NCI-H460 (cell line): Measurements from ENCODE around the gene HDAC8. TPM values are rescaled to one million over a fixed set of nuclear protein-coding genes. Genes with fewer than 3 reads are reported as not detected.
"Not testable (repeated sequence)": the region's sequence is repeated elsewhere in the genome, so short reads cannot be mapped to it uniquely, and the experiment has no call there.

ENCODE experiments used
- DNase-seq: peaks from one replicate; pipeline ENCODE4 v3.0.0-alpha.2; 2016; ENCODE audit warnings: low read depth; ENCODE audit errors: extremely low read depth
- total RNA-seq: library from RNA; depleted of rRNA; stranded (reverse); fragments of >200 nt; shearing (Covaris generic); gene quantifications from 2 replicates; pipeline ENCODE4 v1.2.3, GENCODE V29; 2014

HDAC8 gene
- total RNA-seq, 1 experiment from 2014 or later: 29.8 TPM

DNA sequence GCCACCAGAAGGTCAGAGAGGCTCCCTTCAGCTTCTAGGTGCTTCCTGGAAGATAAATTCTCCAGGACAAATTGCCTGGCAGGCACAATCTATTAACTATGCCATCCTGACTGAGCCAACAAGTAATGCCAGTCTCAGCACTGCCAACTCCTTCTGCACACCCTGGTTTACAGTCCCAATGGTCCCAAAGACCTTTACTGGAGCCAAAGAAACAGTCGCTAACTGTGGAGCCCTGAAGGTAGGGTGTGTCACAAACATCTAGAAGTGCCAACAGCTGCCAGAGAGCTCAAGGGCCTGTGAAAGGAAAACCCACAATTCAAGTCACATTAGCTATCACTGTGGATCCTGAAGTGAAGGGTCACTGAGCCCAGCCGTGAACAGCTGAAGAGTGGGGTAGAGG lies 232.0 kb downstream of the HDAC8 start:
- DNase-seq: no peak

DNA sequence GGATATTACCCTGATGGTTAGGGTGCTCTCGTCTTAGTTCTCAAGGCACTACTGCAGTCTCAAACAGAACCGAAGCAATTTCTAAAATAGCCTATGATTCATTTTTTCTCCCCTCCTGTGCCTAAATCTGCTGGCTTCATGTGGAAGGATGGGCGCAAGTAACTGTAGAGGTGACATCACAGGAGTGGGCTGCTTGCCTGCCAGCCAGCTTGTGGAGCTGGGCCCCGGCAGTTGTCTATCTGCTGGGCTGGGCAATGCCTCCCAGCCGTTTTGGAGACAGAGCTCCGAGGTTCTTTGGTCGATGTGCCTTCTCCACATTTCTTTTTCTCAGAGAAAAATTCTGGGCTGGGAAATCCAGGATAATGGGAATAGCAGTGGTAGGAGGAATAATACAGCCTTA lies 232.6 kb downstream of the HDAC8 start:
- no peak for DNase-seq

DNA sequence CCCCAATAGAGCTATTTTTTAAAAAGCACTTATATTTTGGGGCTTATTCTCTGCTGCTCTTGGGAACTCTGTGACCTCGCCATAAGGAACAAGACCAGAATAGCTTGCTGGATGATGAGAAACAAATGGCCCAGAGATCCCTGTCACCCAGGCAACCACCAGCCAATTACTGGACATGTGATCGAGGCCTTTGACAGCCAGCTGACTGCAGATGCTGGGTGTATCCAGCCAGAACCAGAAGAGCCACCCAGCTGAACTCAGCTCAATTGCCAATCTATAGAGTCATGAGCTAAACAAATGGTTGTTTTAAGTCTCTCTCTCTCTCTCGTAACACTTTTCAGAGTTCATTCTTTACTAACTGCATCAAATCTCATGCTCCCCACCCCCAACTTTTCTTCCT lies 242.5 kb downstream of the HDAC8 start:
- DNase-seq: no peak

DNA sequence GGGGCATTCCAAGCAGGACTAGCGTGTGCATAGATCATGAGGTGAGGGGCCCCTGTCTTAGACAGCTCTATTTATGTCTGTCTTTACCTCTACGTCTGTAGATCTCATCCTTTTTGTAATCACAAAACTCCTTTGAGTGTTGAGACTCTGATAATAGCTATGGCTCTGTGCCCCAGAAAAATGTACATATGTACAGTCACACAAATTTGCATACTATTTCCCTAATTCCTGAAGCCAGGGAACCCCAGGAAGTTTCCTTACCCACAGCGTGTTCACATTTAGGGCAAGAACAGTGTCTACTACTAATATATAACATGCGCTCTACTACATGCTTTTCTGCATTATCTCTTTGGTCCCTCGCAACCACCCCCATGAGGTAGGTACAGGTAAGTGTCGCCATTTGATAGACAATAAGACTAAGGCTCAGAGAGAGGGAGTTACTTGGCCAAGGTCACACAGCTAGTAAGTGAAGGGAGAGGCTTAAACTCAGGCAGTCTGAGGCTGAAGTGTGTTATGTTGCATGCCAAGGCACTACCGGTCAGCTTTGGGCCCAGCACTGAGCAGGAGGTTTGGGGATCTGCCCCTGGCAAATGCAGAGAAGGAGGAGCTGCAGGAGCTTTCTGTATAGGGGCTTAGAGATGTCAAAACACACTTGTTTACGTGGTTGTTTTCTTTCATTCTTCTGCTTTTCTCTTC lies 245.9 kb downstream of the HDAC8 start:
- no peak for DNase-seq

DNA sequence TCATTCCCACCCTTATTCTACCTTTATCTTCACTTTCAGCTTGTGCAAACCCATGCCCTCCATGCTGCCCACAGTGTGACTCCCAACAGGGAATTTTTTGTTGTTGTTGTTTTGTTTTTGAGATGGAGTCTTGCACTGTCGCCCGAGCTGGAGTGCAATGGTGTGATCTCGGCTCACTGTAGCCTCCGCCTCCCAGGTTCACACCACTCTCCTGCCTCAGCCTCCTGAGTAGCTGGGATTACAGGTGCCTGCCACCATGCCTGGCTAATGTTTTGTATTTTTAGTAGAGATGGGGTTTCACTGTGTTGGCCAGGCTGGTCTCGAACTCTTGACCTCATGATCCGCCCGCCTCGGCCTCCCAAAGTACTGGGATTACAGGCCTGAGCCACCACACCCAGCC lies 253.0 kb downstream of the HDAC8 start:
- DNase-seq: not testable (repeated sequence)

DNA sequence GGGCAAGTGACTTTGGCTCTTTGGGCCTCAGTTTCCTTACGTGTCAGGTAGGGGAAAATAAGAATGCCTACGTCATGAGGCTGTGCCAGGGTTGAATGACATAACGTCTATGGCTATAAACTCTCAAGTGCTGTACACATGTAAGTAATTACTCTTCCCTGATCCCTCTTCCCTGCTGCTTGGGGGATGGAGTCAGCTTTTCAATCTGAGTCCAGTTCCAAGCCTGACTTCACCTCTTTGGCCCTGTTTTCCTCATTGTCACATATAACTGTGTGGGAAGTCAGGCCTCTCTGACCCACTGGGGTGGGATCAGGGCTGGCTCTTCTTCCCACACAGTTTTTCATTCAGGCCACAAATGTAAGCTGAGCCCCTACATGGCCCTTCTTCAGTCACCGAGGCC lies 255.5 kb downstream of the HDAC8 start:
- DNase-seq: no peak

DNA sequence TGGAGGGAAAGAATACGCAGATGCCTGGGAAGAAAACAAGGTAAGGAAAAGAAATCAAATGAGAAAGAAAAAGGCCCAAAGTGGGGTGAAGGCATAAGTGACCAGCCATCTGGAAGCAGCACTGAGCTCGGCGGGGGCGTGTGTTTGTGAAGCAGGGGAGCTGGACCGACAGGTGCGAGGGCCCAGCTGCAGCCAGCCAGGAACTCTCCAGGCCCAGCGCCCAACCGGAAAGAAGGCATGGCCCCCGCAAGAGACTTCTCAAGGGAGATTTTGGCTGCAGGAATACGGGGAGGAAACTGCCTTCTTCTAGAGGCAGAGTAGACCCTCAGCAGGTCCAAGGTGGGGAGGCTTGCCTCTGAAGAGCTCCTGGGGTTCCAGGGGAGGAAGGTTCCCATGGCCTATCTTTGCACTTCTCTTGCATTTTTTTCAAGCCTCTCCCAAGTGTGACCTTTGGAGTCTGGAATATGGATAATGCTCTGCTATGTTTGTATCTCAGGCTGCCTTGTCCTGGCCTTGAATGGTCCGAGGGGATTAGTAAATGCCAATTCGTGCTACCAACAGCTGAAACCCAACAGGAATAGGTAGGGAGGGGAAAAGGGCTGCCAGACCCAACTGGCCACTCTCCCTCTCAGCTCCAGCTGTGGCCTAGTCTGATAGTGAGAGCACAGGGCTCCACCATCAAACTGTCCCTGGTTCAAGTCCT lies 256.1 kb downstream of the HDAC8 start:
- DNase-seq: no peak

DNA sequence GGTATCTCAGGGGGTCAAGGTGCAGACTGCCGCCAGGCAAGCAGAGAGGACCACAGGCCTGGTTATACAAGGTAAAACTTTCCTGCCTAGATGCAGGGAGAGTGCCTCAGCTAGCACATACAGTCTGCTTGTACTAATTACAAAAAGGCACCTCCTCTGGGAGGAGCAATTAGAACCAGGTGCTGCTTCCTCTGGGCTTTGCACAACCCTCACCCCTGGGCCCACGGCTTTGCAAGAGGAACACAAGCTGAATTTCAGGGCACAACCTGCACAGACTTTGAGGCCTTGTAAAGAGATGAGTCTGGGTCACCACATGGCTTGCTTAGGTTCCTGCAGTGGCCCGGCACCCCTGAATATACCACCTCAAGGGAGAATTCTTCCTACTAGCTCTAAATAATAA lies 257.8 kb downstream of the HDAC8 start:
- no peak for DNase-seq

DNA sequence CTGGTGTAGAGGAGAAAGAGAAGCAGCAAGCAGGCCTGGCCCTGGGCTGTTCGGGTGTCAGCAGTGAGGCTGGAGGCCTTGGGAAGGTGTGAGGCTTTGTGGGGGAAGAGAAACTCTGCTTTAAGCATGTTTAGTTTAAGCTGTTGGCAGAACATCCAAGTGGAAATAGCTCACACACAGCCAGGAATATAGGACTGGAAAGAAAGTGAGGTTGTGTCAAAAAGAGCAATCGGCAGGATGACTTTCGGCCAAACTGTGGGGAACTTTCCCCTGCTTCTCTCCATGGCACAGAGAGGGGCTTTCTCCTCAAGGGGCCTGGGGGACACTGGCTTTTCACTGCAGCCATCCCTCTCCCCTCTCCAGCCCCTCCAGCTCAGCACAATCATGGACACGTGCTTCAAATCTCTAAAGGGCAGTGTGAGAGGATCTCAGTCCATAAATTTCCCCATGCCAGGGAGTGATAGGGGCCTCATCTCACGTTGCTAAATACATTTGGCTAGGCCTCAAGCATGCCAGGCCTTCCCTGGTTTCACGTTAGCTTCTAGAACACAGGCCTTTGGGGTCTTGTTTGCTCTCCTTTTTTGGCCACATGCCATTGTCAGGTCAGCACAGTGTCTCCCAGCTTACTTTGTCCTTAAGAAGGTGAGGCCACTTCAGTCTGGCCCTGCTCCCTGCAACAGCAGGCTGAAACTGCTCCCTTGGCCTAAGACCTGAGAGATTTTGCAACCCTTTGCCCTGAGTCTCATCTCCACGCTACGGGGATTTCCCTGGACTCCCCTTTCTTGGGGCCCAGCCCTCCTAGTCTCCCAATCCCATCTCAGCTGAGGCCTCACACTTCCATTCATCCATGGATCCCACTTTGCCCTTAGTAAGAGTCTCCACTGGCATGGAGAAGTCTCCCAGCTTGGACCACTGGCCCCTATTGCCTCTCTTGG lies 258.7 kb downstream of the HDAC8 start:
- DNase-seq: no peak

DNA sequence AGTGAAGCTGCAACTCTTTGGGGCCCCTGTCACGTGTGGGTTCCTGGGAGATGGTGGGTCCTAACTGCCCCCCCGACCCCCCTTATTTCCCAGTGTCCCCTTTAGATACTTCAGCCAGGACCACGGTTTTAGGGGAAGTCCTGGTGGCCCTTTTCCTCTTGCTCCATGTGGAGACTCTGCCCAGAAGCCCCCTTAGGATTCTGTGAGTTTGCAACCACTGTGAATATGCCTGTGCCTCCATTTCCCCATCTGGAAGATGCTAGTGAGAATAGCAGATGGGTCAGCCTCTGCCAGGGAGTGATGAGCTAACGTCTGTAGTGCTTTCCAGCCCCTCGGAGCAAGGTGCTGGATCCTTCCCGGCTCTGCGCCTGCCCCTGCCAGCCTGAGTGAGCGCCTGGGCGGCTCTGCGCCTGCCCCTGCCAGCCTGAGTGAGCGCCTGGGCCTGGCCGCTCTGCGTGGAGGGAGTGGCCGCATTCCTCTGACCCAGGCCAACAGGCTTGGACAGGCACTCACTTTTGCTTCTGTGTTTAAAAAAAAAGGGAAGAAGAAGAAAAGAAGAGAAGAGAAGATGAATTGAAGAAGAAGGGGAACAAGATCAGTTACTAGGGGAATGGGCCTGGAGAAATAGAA lies 260.2 kb downstream of the HDAC8 start:
- no peak for DNase-seq

DNA sequence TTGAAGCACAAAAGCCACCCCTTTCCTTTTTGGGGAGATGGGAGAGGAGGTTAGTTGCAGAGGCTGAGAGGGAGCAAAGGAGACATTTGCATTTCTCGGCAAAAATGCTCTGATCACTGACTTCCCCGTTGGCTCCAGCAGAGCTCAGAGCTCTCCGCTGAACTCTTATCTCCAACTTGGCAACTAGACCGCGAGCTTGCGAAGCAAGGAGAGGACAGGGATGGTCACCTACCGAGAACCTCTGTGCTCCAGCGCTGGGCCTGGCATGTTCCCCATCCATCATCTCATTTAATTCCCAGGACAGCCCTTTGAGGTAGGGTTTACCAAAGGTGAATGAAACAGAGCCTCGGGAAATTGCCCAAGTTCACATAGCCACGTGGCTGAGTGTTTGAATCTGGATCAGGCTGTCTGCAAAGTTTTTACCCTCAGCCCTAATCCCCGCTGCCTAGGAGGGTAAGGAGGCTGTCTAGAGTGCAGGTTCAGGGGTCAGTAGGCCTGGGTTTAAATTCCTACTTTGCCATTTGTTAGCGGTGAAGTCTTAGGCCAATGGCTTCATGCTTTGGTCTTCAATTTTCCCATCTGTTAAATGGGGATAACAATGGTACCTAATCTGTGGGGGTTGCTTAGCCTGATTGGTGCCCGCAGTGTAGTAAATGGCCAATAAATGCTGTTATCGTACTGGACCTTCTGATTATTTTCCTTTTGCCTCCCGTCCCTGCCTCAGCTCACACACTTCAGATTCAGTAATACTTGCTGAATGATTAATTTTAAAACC lies 263.2 kb downstream of the HDAC8 start:
- no peak for DNase-seq

DNA sequence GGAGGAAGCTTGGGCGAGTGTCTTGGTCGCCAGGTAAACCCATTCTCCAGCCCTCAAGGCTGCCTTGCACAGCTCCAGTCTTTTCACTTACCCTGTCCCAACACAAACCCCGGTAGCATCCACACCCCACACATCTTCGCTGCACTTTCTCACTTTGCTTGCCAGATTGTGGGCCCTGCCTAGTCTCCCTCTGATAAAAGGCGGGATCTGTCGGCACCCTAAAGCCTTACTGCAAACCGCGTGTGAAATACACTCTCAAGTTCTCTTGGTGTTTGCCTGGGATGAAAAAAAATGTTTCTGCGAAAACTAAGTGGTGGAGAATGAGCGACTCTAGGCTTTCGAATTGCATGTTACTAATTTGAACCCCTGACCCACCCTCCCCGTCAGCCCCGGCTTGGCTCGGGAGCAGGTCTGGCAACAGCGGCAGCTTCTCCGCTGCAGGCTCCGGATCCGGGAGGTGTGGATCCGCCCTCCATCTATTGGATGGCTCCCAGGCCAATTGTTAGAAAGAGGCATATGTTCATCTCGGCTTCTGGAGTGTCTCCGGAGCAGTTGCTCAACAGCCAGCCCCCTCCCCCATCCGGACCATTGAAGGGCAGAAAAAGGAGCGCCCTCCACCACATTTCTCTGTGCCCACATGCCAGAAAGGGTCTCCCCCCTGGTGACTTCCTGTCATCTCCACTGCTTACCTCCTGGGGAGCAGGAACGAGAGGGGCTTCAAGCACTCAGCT lies 263.9 kb downstream of the HDAC8 start:
- DNase-seq: peak; percentile 54

DNA sequence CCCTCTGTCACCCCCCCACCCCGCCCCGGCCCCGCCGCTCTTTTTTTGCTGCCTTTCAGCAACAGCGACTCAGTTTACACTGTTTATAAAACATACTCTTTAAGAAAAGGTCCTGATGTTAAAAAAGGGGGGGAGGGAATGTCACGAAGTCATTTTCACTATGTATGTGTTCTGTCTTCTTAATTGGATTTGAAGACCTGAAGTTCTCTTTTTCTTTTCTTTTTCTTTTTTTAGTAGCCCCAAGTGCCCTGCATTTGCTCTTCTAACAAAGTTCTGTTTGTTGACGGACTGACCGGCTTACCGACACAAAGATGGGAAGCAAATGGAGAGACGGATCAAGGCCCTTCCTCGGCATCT lies 264.5 kb downstream of the HDAC8 start:
- no peak for DNase-seq

DNA sequence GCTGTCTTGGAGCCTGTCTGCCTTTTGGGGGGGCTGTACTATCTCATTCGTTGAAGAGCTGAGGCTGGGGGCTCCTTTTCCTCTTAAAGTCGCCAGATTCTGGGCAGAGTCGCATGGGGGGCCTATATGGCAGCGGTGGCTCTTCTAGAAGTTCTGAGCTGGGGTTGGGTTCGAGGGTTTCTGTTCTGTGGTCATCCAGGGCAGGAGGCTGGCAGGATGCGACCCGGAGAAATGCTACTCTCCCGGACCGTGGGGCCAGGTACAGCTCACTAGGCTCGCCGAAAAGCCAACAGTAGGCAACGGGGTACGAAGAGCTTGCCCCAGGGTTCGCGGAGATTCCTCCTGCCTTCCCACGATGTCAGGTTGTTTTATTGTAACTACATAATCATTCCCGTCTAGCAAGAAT lies 265.0 kb downstream of the HDAC8 start:
- no peak for DNase-seq

DNA sequence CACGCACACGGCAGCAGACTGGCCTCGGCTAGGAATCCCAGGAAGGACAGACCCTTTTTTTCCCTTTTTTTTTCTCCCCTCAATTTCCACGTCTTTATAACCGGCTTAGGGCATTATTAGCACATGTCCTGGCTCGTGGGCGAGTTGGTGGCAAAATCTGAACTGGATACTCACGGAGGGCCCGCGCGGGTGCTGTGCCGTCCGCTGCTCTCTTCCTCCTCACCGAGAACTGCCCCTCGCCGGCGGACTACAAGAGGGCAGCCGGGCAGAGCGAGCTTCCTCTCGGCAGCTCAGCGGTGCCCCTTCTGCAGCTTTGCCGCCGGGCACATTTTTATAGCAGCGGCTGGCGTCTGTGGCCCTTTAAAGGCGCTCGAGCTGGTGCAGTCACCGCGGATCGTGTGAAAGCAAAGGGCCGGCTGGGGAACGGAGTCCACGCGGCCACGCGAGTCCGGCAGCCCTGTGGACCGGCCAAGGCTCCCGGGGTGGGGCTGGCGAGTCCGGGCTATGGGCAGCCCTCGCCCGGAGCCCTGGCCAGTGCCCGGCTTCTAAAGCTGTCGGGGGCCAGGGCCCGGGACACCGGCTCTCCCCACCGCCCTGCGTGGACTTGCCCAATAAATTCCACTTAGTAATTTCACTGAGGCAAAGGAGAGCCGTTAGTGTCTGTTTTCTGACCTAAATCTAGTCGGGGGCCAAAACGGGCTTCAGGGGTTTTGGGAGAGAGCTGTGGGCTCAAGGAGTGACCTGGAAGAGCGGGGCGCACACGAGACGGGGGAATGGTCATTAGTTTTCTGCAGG lies 265.6 kb downstream of the HDAC8 start:
- peak; percentile 46 for DNase-seq

DNA sequence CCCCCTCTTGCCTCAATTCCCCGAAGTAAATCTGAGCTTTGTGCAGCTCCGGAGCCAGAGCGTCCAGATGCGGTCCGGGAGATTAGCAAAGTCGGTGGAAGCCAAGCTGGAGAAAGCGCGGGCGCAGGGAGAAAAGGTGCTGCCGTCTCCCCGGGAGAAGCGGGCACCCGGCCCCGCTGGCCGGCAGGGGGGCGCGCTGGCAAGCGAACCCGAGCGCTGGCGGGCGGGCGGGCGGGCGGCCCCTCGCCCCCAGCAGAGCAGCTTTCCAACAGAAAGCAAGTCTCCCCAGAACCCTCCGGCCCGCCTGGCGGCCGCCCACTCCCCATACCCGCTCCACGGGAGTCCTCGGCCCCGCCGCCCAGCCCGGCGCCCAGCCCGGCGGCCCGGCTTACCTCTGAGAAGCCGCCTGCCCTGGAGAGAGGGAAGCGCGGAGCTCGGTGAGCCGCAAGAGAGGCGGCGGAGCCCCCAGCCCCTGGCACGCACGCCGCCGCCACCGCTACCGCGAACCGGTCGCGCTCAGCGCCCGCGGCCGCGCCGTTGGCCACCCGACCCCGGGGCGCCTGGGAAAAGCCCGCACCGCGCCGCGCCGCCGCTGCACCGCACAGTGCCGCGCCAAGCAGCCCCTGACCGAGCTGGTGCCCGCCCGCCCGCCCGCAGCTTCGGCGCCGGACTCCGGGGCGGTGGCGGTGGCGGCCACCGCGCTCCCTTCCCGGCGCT lies 266.4 kb downstream of the HDAC8 start:
- no peak for DNase-seq

DNA sequence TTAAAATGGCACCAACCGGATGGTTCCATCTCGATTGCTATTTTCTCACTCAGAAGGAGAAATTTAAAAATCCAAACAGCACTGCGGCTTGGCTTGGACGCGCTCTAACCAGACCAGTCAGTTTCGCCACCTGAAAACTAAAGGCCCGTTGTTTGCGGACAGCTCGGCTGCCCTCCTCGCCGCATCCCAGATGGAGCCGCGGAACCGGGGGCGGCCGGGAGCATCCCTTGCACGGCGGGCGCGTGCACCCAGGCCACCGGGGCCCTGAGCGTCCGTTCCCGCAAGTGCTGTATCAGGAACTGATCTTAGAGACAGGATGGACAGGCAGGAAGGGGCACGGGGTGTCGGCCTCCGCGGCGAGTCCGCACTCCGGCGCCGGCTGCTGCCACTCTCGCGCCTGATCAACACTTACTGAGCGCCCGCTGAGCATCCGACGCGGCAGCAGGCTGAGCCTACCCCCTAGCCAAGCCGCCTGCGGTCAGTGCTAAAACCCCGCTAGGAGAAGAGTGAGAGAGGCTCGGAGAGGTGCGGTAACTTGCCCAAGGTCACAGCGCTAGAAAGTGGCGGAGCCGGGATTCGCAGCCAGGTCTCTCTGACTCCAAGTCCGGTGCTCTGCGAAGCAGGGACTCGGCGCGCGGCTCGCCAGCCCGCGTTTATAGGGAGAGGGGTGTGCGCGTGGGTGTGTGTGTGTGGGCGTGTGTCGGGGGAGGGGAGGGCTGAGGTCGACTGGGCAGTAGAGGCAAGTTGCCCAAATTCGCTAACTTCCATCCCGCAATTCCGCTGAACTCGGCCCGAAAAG lies 267.2 kb downstream of the HDAC8 start, which contains the start of gene CITED1:
Gene CITED1 (minus strand): TSS at position 629 of the 799 bp plus-strand sequence. CDS start 3,045 bp downstream, outside the sequence.
- DNase-seq: no peak
